Measurements from ENCODE around the gene PARN. TPM values are rescaled to one million over a fixed set of nuclear protein-coding genes. Genes with fewer than 3 reads are reported as not detected.

Gene PARN
- total RNA-seq, 1 experiment from 2014 or later = 56.2 TPM

DNA sequence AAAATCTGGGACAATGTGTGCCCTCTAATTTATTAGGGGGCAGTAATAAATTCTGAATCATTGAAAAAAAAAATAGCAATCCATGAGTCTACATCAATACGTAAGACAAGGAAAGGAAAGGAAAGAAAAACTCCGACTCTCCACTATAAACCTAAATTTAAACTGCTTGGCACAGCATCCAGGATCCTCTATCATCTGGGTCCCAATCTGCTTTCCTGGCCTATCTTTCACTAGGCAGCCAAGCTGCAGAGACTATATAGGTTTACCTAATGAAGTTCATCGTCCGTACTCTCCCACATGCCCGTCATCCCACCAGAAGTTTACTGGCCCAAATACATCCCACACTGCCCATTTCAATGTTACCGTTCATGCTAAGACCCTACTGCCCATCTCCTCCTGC is 179.2 kb downstream of the PARN start:
- no peaks in the 10 kb centered on the region for H3K4me1 ChIP-seq (ENCODE audit: insufficient read depth, low read length)
- Mint-ChIP-seq H3K36me3 (ENCODE audit: insufficient read depth in 1 of 3, low read depth in 3 of 3) (no peaks in the 10 kb centered on the region), H3K27ac (peak overlapping the region in 1 of 3 experiments; percentile 31; a peak in 3 of 7 replicates), H3K4me1 (peaks cover 3% of the 10 kb centered on the region in 2 experiments; a peak in 2 of 4 replicates), H3K4me3 (no peak overlapping the region), H3K9me3 (no peaks in the 10 kb centered on the region), H3K27me3 (ENCODE audit: low read depth) (no peaks in the 10 kb centered on the region)
- H2BK12ac ChIP-seq (ENCODE audit: insufficient read length, low read depth, low read length) = no peak overlapping the region
- no peak overlapping the region for H3K4me2 ChIP-seq (ENCODE audit: insufficient read depth, insufficient read length, low read length)
- no peak overlapping the region for H2BK5ac ChIP-seq (ENCODE audit: insufficient read length, low read length)
- no peak overlapping the region for H3K4ac ChIP-seq (ENCODE audit: low read depth, low read length)
- H3K9ac ChIP-seq (ENCODE audit: extremely low read depth, insufficient read length, low read length) = no peak overlapping the region
- TF ChIP-seq, protein P1, sequence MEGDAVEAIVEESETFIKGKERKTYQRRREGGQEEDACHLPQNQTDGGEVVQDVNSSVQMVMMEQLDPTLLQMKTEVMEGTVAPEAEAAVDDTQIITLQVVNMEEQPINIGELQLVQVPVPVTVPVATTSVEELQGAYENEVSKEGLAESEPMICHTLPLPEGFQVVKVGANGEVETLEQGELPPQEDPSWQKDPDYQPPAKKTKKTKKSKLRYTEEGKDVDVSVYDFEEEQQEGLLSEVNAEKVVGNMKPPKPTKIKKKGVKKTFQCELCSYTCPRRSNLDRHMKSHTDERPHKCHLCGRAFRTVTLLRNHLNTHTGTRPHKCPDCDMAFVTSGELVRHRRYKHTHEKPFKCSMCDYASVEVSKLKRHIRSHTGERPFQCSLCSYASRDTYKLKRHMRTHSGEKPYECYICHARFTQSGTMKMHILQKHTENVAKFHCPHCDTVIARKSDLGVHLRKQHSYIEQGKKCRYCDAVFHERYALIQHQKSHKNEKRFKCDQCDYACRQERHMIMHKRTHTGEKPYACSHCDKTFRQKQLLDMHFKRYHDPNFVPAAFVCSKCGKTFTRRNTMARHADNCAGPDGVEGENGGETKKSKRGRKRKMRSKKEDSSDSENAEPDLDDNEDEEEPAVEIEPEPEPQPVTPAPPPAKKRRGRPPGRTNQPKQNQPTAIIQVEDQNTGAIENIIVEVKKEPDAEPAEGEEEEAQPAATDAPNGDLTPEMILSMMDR (conservative IDR thresholded peaks at IDR 0.05) = no peak
- no peaks in the 10 kb centered on the region for H3K27me3 ChIP-seq (ENCODE audit: insufficient read depth, low read length)
- no peak overlapping the region for H3K14ac ChIP-seq (ENCODE audit: insufficient read depth, low read length)
- H3K9me3 ChIP-seq (ENCODE audit: control insufficient read depth, low read depth, low read length) = no peaks in the 10 kb centered on the region
- no peak overlapping the region for H3K18ac ChIP-seq (ENCODE audit: insufficient read length, low read depth, low read length)
- no peak for DNase-seq
- H3K56ac ChIP-seq (ENCODE audit: insufficient read length, low read depth, low read length) = no peak overlapping the region
- H4K20me1 ChIP-seq (ENCODE audit: control insufficient read depth, insufficient read depth, insufficient read length) = no peaks in the 10 kb centered on the region
- no peak overlapping the region for H2BK15ac ChIP-seq (ENCODE audit: low read depth, low read length)
- no peaks in the 10 kb centered on the region for H3K79me2 ChIP-seq (ENCODE audit: insufficient read depth, low read length)
- WGBS (ENCODE audit: extremely low coverage, insufficient read length, low lambda C conversion rate) = no CpG with 5 or more reads among the region's 6 CpGs
- H3K23ac ChIP-seq (ENCODE audit: insufficient read length, low read depth, low read length) = no peak overlapping the region
- H3T11ph ChIP-seq (ENCODE audit: low read length) = no peak overlapping the region
- H2BK120ac ChIP-seq (ENCODE audit: low read depth, low read length, poor library complexity, severe bottlenecking) = no peak overlapping the region
- no peak overlapping the region for H2BK20ac ChIP-seq (ENCODE audit: low read depth, low read length, poor library complexity, severe bottlenecking)
- H3K23me2 ChIP-seq (ENCODE audit: insufficient read length, low read depth, low read length, poor library complexity, severe bottlenecking) = no peaks in the 10 kb centered on the region
- H2AFZ ChIP-seq (ENCODE audit: low read length) = no peak overlapping the region
- no peak overlapping the region for H2AK5ac ChIP-seq (ENCODE audit: insufficient read length, low read length)
- no peak overlapping the region for H4K5ac ChIP-seq (ENCODE audit: insufficient read length, low read depth, low read length)
- no peaks in the 10 kb centered on the region for H3K79me1 ChIP-seq (ENCODE audit: insufficient read depth, low read depth, low read length, poor library complexity, severe bottlenecking)
- H3K27ac ChIP-seq (ENCODE audit: insufficient read length, low read depth, low read length) = no peak overlapping the region
- no peak overlapping the region for H4K8ac ChIP-seq (replicated peaks; ENCODE audit: insufficient read length, low read depth, low read length)
- no peak overlapping the region for H4K91ac ChIP-seq (ENCODE audit: insufficient read length, low read depth, low read length)
